HPDE6-E6E7 (cell line): Measurements from ENCODE around the gene PIGB.
"Not testable (repeated sequence)": the region's sequence is repeated elsewhere in the genome, so short reads cannot be mapped to it uniquely, and the experiment has no call there.

Experiments
- DNase-seq: peaks from one replicate; pipeline ENCODE4 v3.0.0; 2011; ENCODE audit warnings: missing footprints; ENCODE audit errors: extremely low spot score

The PIGB gene

GRCh38 chr15:55297315-55297714 is 21.7 kb upstream of the PIGB start:
- DNase-seq, result no peak

- DNase-seq, result not testable (repeated sequence)
Measured at GRCh38 chr15:55302801-55303200, 16.2 kb upstream of the PIGB start.

- DNase-seq, result no peak
Measured at GRCh38 chr15:55319537-55320237, 665 bp downstream of the PIGB start.

- DNase-seq, result no peak
Measured at GRCh38 chr15:55320238-55320550, 1.2 kb downstream of the PIGB start.

GRCh38 chr15:55320963-55321362 is 1.9 kb downstream of the PIGB start:
- no peak for DNase-seq

- no peak for DNase-seq
Measured at GRCh38 chr15:55322467-55322866, 3.4 kb downstream of the PIGB start.

GRCh38 chr15:55327387-55327786 is 8.4 kb downstream of the PIGB start:
- DNase-seq, result no peak

- DNase-seq, result no peak
Measured at GRCh38 chr15:55334371-55334770, 15.3 kb downstream of the PIGB start.

GRCh38 chr15:55334997-55335396 is 16.0 kb downstream of the PIGB start:
- no peak for DNase-seq

- DNase-seq, result no peak
Measured at GRCh38 chr15:55337160-55337559, 18.1 kb downstream of the PIGB start.

GRCh38 chr15:55343168-55343567 is 24.1 kb downstream of the PIGB start:
- no peak for DNase-seq

- DNase-seq, result no peak
Measured at GRCh38 chr15:55344206-55344605, 25.2 kb downstream of the PIGB start.

GRCh38 chr15:55348281-55348778 is 29.3 kb downstream of the PIGB start:
- no peak for DNase-seq

GRCh38 chr15:55349282-55349681 is 30.3 kb downstream of the PIGB start:
- DNase-seq, result no peak

GRCh38 chr15:55353025-55353424 is 34.0 kb downstream of the PIGB start:
- DNase-seq, result no peak

- no peak for DNase-seq
Measured at GRCh38 chr15:55356985-55357585, 38.1 kb downstream of the PIGB start.

GRCh38 chr15:55357774-55358173 is 38.8 kb downstream of the PIGB start:
- DNase-seq, result no peak

- DNase-seq, result no peak
Measured at GRCh38 chr15:55358471-55358870, 39.4 kb downstream of the PIGB start.

GRCh38 chr15:55360256-55360655 is 41.2 kb downstream of the PIGB start:
- DNase-seq, result no peak

GRCh38 chr15:55361048-55361447 is 42.0 kb downstream of the PIGB start:
- DNase-seq, result no peak

GRCh38 chr15:55362641-55363040 is 43.6 kb downstream of the PIGB start:
- DNase-seq, result no peak

GRCh38 chr15:55366981-55367380 is 48.0 kb downstream of the PIGB start:
- no peak for DNase-seq

GRCh38 chr15:55372701-55373440 is 53.8 kb downstream of the PIGB start:
- no peak for DNase-seq
